ENCODE results near the gene RNASEL. TPM values are rescaled to one million over a fixed set of nuclear protein-coding genes. Genes with fewer than 3 reads are reported as not detected.

RNASEL gene
- total and polyA plus RNA-seq, 2 donors (not counting 1 experiment from before 2014, with no cell fraction given), result 6.9 to 18.1 TPM

DNA sequence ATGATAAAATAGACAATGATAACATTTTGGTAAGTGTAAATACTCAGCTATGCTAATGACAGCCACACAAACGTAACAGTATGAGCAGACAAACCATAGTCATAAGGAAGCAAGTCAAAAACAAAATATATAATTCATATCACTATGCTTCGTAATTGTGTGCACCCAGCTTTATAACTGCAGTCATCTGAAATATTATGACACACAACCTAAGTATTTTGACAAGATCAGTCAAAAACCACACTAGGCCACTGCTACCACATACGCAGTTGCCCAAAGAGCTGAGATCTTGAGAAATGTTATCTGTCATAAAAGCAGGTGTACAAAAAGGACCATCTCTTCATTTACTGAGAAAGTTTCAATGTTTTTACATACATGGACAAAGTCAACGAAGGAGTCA lies 26.0 kb downstream of the RNASEL start:
- CTCF ChIA-PET, result interaction anchor here (0.7 kb wide), 1 partner anchor 32 kb away, joined by 6 read pairs; no protein-coding TSS in a partner anchor
- POLR2A ChIA-PET, result interaction anchor here (0.6 kb wide), 1 partner anchor 40 kb away, joined by 3 read pairs; no protein-coding TSS in a partner anchor
- H3K4me1 ChIP-seq (ENCODE audit: control insufficient read depth in 2 of 2, insufficient read depth in 2 of 2, low read length in 2 of 2), result no peaks in the 10 kb centered on the region

DNA sequence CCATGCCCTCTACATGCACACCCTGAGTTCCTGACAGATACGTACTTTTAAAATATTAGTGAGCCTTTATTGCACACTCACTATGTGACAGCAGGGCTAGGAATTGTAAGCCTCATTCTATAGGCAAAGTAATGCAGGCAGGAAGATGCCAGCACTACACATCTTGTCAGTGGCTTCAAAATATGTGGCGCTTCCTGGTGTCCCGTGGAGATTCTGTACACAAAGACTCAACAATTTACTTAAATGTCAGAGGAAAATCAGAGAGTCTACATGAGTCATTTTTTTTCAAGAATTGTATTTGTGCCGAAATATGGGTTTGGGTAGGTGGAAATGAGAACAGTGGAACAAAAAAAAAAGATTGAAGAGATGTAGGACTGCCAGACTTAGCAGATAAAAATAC lies 27.6 kb downstream of the RNASEL start:
- no peak overlapping the region for H3K4me3 ChIP-seq (ENCODE audit: control extremely low read depth in 1 of 5, extremely low read depth in 1 of 5, insufficient read depth in 1 of 5, low read depth in 2 of 5, low read length in 4 of 5)
- TF ChIP-seq, protein P1, sequence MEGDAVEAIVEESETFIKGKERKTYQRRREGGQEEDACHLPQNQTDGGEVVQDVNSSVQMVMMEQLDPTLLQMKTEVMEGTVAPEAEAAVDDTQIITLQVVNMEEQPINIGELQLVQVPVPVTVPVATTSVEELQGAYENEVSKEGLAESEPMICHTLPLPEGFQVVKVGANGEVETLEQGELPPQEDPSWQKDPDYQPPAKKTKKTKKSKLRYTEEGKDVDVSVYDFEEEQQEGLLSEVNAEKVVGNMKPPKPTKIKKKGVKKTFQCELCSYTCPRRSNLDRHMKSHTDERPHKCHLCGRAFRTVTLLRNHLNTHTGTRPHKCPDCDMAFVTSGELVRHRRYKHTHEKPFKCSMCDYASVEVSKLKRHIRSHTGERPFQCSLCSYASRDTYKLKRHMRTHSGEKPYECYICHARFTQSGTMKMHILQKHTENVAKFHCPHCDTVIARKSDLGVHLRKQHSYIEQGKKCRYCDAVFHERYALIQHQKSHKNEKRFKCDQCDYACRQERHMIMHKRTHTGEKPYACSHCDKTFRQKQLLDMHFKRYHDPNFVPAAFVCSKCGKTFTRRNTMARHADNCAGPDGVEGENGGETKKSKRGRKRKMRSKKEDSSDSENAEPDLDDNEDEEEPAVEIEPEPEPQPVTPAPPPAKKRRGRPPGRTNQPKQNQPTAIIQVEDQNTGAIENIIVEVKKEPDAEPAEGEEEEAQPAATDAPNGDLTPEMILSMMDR (IDR thresholded peaks at IDR 0.05), result no peak
- no peak for TF ChIP-seq EZH2 (IDR thresholded peaks at IDR 0.05; ENCODE audit: borderline replicate concordance, insufficient read depth, low read depth, low read length, poor library complexity, severe bottlenecking)
- H3K4me1 ChIP-seq (ENCODE audit: control insufficient read depth in 2 of 2, insufficient read depth in 2 of 2, low read length in 2 of 2), result no peaks in the 10 kb centered on the region
- no peak overlapping the region for H3K4me2 ChIP-seq (replicated peaks; ENCODE audit: low read depth, low read length, poor library complexity, severe bottlenecking)
- H3K9me3 ChIP-seq (ENCODE audit: control extremely low read depth in 1 of 3, control insufficient read depth in 2 of 3, insufficient read depth in 1 of 3, low read length in 2 of 3), result no peaks in the 10 kb centered on the region
- no peaks in the 10 kb centered on the region for H3K9me3 Mint-ChIP-seq (ENCODE audit: insufficient read depth)
- ATAC-seq (ENCODE audit: low read depth), result no peak
- H3K27ac ChIP-seq (ENCODE audit: low read length in 2 of 2), result no peak overlapping the region
- no peaks in the 10 kb centered on the region for H4K20me1 ChIP-seq (ENCODE audit: control insufficient read depth, insufficient read depth, low read length, poor library complexity, severe bottlenecking)
- DNase-seq, result no peak
- peaks cover 0 to 3% (median 0%) of the 10 kb centered on the region in 4 experiments for H3K27me3 ChIP-seq (replicated peaks in 1 of 4; ENCODE audit: control extremely low read depth in 1 of 4, control insufficient read depth in 3 of 4, insufficient read depth in 4 of 4, low read length in 3 of 4)
- intact Hi-C loops (cut with micrococcal nuclease), result no loop called here
- H3K9ac ChIP-seq (ENCODE audit: low read length), result no peak overlapping the region
- no peak overlapping the region for H3K27ac Mint-ChIP-seq
- ChIA-PET CTCF (no interaction called here), POLR2A (no interaction called here)
- H3K4me3 Mint-ChIP-seq, result no peak overlapping the region
- H2AFZ ChIP-seq (ENCODE audit: insufficient read depth, low read depth, low read length, poor library complexity, severe bottlenecking), result no peak overlapping the region
- peaks cover 3% of the 10 kb centered on the region for H3K4me1 Mint-ChIP-seq
- H3K36me3 ChIP-seq (replicated peaks in 1 of 2; ENCODE audit: control extremely low read depth in 1 of 2, control insufficient read depth in 1 of 2, extremely low read depth in 1 of 2, insufficient read depth in 2 of 2, low read length in 1 of 2), result no peaks in the 10 kb centered on the region
- no peaks in the 10 kb centered on the region for H3K27me3 Mint-ChIP-seq
- no peaks in the 10 kb centered on the region for H3K79me2 ChIP-seq (ENCODE audit: control insufficient read depth, insufficient read depth, low read length)
- WGBS (ENCODE audit: insufficient coverage), result 100% methylated on average over 1 of the region's 4 CpGs

More for the DNA sequence above, 26.0 kb downstream of the RNASEL start:
- Histone ChIP-seq H3K79me2 (ENCODE audit: control insufficient read depth, insufficient read depth, low read length) (no peaks in the 10 kb centered on the region), H3K4me3 (ENCODE audit: control extremely low read depth in 1 of 5, extremely low read depth in 1 of 5, insufficient read depth in 1 of 5, low read depth in 2 of 5, low read length in 4 of 5) (no peak overlapping the region), H3K36me3 (replicated peaks in 1 of 2; ENCODE audit: control extremely low read depth in 1 of 2, control insufficient read depth in 1 of 2, extremely low read depth in 1 of 2, insufficient read depth in 2 of 2, low read length in 1 of 2) (no peaks in the 10 kb centered on the region), H3K27me3 (replicated peaks in 1 of 4; ENCODE audit: control extremely low read depth in 1 of 4, control insufficient read depth in 3 of 4, insufficient read depth in 4 of 4, low read length in 3 of 4) (peaks cover 0 to 3% (median 0%) of the 10 kb centered on the region in 4 experiments), H3K4me2 (replicated peaks; ENCODE audit: low read depth, low read length, poor library complexity, severe bottlenecking) (no peak overlapping the region), H4K20me1 (ENCODE audit: control insufficient read depth, insufficient read depth, low read length, poor library complexity, severe bottlenecking) (no peaks in the 10 kb centered on the region), H3K9me3 (ENCODE audit: control extremely low read depth in 1 of 3, control insufficient read depth in 2 of 3, insufficient read depth in 1 of 3, low read length in 2 of 3) (no peaks in the 10 kb centered on the region), H3K27ac (ENCODE audit: low read length in 2 of 2) (no peak overlapping the region), H3K9ac (ENCODE audit: low read length) (no peak overlapping the region), H2AFZ (ENCODE audit: insufficient read depth, low read depth, low read length, poor library complexity, severe bottlenecking) (no peak overlapping the region)
- Mint-ChIP-seq H3K9me3 (ENCODE audit: insufficient read depth) (no peaks in the 10 kb centered on the region), H3K27ac (no peak overlapping the region), H3K4me3 (no peak overlapping the region), H3K4me1 (peaks cover 5% of the 10 kb centered on the region), H3K27me3 (no peaks in the 10 kb centered on the region)
- DNase-seq, result no peak
- no peak for ATAC-seq (ENCODE audit: low read depth)
- no CpG with 5 or more reads among the region's 4 CpGs for WGBS (ENCODE audit: insufficient coverage)
- intact Hi-C loops (cut with micrococcal nuclease), result no loop called here
- no peak for TF ChIP-seq EZH2 (IDR thresholded peaks at IDR 0.05; ENCODE audit: borderline replicate concordance, insufficient read depth, low read depth, low read length, poor library complexity, severe bottlenecking)
- TF ChIP-seq, protein P1 (IDR thresholded peaks at IDR 0.05), result no peak

All from B cell (primary cell).